GM12878 (cell line): ENCODE data around the gene TAPT1.

Source experiments
- BRCA1 ChIP-seq: IDR thresholded peaks from 2 replicates; pipeline ENCODE4 v1.6.1; 2011; ENCODE audit warnings: low read depth, low read length, improper control_type of control experiment
- MYB ChIP-seq: fragments of 150-350 bp; IDR thresholded peaks from 2 replicates; pipeline ENCODE4 v1.6.1; 2014; ENCODE audit warnings: mild to moderate bottlenecking, low read depth, low read length, borderline replicate concordance

- no peak for TF ChIP-seq MYB
- TF ChIP-seq BRCA1, result no peak
Observed at GRCh38 chr4:16136311-16136710, 90.0 kb downstream of the TAPT1 start.
